ENCODE results near the gene VEGFC. TPM values are rescaled to one million over a fixed set of nuclear protein-coding genes. Genes with fewer than 3 reads are reported as not detected.
A peak's percentile ranks its signal among the peaks of the same experiment; 100 is the strongest.

Gene VEGFC
- total RNA-seq, 1 donor from 2014 or later = 13.6 TPM

GRCh38 chr4:176675810-176676209 lies 116.9 kb downstream of the VEGFC start:
- TF ChIP-seq CTCF (IDR thresholded peaks at IDR 0.05) = no peak
- Mint-ChIP-seq H3K27ac (ENCODE audit: unreplicated experiment) (no peak overlapping the region), H3K4me3 (ENCODE audit: unreplicated experiment) (no peak overlapping the region), H3K27me3 (ENCODE audit: unreplicated experiment) (no peaks in the 10 kb centered on the region), H3K9me3 (ENCODE audit: unreplicated experiment) (no peaks in the 10 kb centered on the region), H3K36me3 (ENCODE audit: unreplicated experiment) (peaks cover 5% of the 10 kb centered on the region), H3K4me1 (ENCODE audit: unreplicated experiment) (peaks cover 41% of the 10 kb centered on the region)
- DNase-seq (ENCODE audit: extremely low spot score, unreplicated experiment) = no peak

- Mint-ChIP-seq H3K27me3 (ENCODE audit: unreplicated experiment) (no peaks in the 10 kb centered on the region), H3K9me3 (ENCODE audit: unreplicated experiment) (no peaks in the 10 kb centered on the region), H3K4me1 (ENCODE audit: unreplicated experiment) (peaks cover 19% of the 10 kb centered on the region), H3K36me3 (ENCODE audit: unreplicated experiment) (no peaks in the 10 kb centered on the region), H3K4me3 (ENCODE audit: unreplicated experiment) (no peak overlapping the region), H3K27ac (ENCODE audit: unreplicated experiment) (no peak overlapping the region)
- TF ChIP-seq CTCF (IDR thresholded peaks at IDR 0.05) = no peak
- no peak for DNase-seq (ENCODE audit: extremely low spot score, unreplicated experiment)
These were observed 121.2 kb downstream of the VEGFC start for GRCh38 chr4:176671532-176671931.

- no peaks in the 10 kb centered on the region for H3K36me3 Mint-ChIP-seq (ENCODE audit: unreplicated experiment)
- peaks cover 5% of the 10 kb centered on the region for H3K9me3 Mint-ChIP-seq (ENCODE audit: unreplicated experiment)
- TF ChIP-seq CTCF (IDR thresholded peaks at IDR 0.05) = no peak
- H3K4me3 Mint-ChIP-seq (ENCODE audit: unreplicated experiment) = no peak overlapping the region
- H3K4me1 Mint-ChIP-seq (ENCODE audit: unreplicated experiment) = peaks cover 2% of the 10 kb centered on the region
- no peak for DNase-seq (ENCODE audit: extremely low spot score, unreplicated experiment)
- H3K27ac Mint-ChIP-seq (ENCODE audit: unreplicated experiment) = no peak overlapping the region
- no peaks in the 10 kb centered on the region for H3K27me3 Mint-ChIP-seq (ENCODE audit: unreplicated experiment)
These were observed 124.4 kb downstream of the VEGFC start for GRCh38 chr4:176668324-176668723.

- TF ChIP-seq CTCF (IDR thresholded peaks at IDR 0.05) = no peak
These were observed 127.8 kb downstream of the VEGFC start for GRCh38 chr4:176664964-176665363.

GRCh38 chr4:176660561-176660960 lies 132.2 kb downstream of the VEGFC start:
- H3K36me3 Mint-ChIP-seq (ENCODE audit: unreplicated experiment) = no peaks in the 10 kb centered on the region
- H3K4me3 Mint-ChIP-seq (ENCODE audit: unreplicated experiment) = no peak overlapping the region
- DNase-seq (ENCODE audit: extremely low spot score, unreplicated experiment) = no peak
- H3K27me3 Mint-ChIP-seq (ENCODE audit: unreplicated experiment) = no peaks in the 10 kb centered on the region
- peaks cover 5% of the 10 kb centered on the region for H3K9me3 Mint-ChIP-seq (ENCODE audit: unreplicated experiment)
- no peaks in the 10 kb centered on the region for H3K4me1 Mint-ChIP-seq (ENCODE audit: unreplicated experiment)
- no peak overlapping the region for H3K27ac Mint-ChIP-seq (ENCODE audit: unreplicated experiment)
- peak; percentile 15 for TF ChIP-seq CTCF (IDR thresholded peaks at IDR 0.05)

More at GRCh38 chr4:176664964-176665363, 127.8 kb downstream of the VEGFC start:
- Mint-ChIP-seq H3K27ac (ENCODE audit: unreplicated experiment) (no peak overlapping the region), H3K27me3 (ENCODE audit: unreplicated experiment) (no peaks in the 10 kb centered on the region), H3K9me3 (ENCODE audit: unreplicated experiment) (peaks cover 5% of the 10 kb centered on the region), H3K4me3 (ENCODE audit: unreplicated experiment) (no peak overlapping the region), H3K4me1 (ENCODE audit: unreplicated experiment) (peaks cover 2% of the 10 kb centered on the region), H3K36me3 (ENCODE audit: unreplicated experiment) (no peaks in the 10 kb centered on the region)
- no peak for DNase-seq (ENCODE audit: extremely low spot score, unreplicated experiment)
